Small intestine (tissue), 7 donors: ENCODE measurements around the gene ABCB6. TPM values are rescaled to one million over a fixed set of nuclear protein-coding genes. Genes with fewer than 3 reads are reported as not detected.
A peak's percentile ranks its signal among the peaks of the same experiment; 100 is the strongest.

Experiments used
- DNase-seq, 2 donors: peaks; one replicate each; pipeline versions ENCODE4 v3.0.0 to v3.0.0-alpha.2; 2013
- FAIRE-seq: peaks from 2 replicates; lab custom pipeline; 2012; peaks lifted over from hg19 to GRCh38; lab: Jason Lieb, UNC
- H3K27ac ChIP-seq, 3 donors: one replicate each; pipeline ENCODE4 v1.5.1; 2013; ENCODE audit warnings: low read length in 2 of 3, mild to moderate bottlenecking in 2 of 3, control low read depth in 1 of 3, inconsistent platforms in 1 of 3, low read depth in 1 of 3, moderate library complexity in 1 of 3
- H3K27me3 ChIP-seq, 3 donors: one replicate each; pipeline ENCODE4 v1.6.1; 2013; ENCODE audit warnings: low read length in 3 of 3, inconsistent platforms in 1 of 3; ENCODE audit not compliant: control insufficient read depth in 3 of 3, insufficient read depth in 3 of 3
- H3K36me3 ChIP-seq, 3 donors: one replicate each; pipeline ENCODE4 v1.6.1; 2013; ENCODE audit warnings: low read length in 3 of 3, inconsistent platforms in 1 of 3, low read depth in 1 of 3, mild to moderate bottlenecking in 1 of 3, moderate library complexity in 1 of 3; ENCODE audit not compliant: control insufficient read depth in 3 of 3, insufficient read depth in 2 of 3
- H3K4me1 ChIP-seq, 3 donors: one replicate each; pipeline ENCODE4 v1.6.1; 2013; ENCODE audit warnings: low read length in 2 of 3, inconsistent platforms in 1 of 3, low read depth in 1 of 3, mild to moderate bottlenecking in 1 of 3, moderate library complexity in 1 of 3; ENCODE audit not compliant: control insufficient read depth in 3 of 3, insufficient read depth in 2 of 3
- H3K4me3 ChIP-seq, 3 donors: one replicate each; pipeline ENCODE4 v1.5.1; 2013; ENCODE audit warnings: low read length in 3 of 3, control low read depth in 1 of 3, inconsistent platforms in 1 of 3, low read depth in 1 of 3, mild to moderate bottlenecking in 1 of 3, moderate library complexity in 1 of 3
- H3K9me3 ChIP-seq, 2 donors: one replicate each; pipeline ENCODE4 v1.6.1; 2013; ENCODE audit warnings: low read depth in 1 of 2, low read length in 1 of 2; ENCODE audit not compliant: control insufficient read depth in 2 of 2, insufficient read depth in 1 of 2
- WGBS, 3 donors: extraction: QIAGEN DNeasy Blood & Tissue Kit; methylation state at CpG; one replicate each; pipeline ENCODE4 v1.1.7; 2013; 5-methylcytosine and 5-hydroxymethylcytosine counted together
- polyA plus RNA-seq, 4 donors: library from polyadenylated mRNA; stranded (reverse) in 3 of 4; unstranded in 1 of 4; fragments of 200-250 nt in 3 of 4; fragments of 120-200 nt in 1 of 4; gene quantifications; one replicate each; pipeline versions ENCODE4 v1.2.1 to v1.2.3, GENCODE V29; 2013
- donor health status: healthy with polysubstance abuse.
- donor health status: control.
- donor health status: control.
- donor health status: Bipolar disorder and iron deficiency.
- donor health status: healthy.

Gene ABCB6
- polyA plus RNA-seq, 4 donors: 37.7 to 49.2 (median 43.0) TPM

DNA sequence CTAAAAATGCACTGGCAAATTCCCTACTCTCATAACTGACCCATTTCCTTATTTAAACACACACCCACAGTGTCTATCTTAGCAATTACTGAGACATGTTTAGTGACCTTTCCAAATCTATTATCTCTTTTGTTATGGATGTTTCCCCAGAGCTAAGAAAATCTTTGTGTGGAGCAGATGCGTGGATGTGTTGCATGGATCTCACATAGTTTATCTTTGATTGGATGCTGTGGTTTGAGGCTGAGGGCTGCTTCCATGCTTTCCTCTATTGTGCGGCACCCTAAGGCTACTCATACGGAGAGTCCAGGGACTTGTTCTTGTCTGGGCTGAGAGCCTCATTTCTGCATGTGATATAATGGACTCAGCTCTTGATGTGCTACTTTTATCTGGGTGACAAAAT lies 15.6 kb upstream of the ABCB6 start:
- no peak overlapping the region for H3K27ac ChIP-seq

DNA sequence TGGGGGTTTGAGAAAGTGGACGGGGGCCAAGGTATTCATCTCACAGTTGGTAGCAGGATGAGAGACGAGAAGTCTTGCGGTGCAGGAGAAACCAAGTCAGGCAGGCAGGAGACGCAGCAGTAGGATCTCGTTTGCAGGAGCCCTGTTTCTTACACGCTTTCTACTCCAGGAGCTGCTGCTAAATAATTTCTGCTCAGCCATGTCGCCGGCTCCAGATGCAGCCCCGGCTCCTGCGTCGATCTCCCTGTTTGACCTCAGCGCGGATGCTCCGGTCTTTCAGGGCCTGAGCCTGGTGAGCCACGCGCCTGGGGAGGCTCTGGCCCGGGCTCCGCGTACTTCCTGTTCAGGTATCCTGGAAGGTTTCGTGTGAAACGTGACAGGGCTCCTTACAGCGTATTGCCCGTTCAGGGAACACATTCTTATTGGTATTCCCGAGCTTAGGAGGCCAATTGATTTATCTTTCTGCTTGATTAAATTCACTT lies 11.3 kb upstream of the ABCB6 start:
- 0 to 1% (median 0%) methylated on average over 24 of the region's 24 CpGs for WGBS, 3 donors
- FAIRE-seq: no peak
- H3K27ac ChIP-seq: peak overlapping the region; percentile 85 to 98 (median 87)
- peak overlapping the region; percentile 38 to 85 (median 72) for H3K4me3 ChIP-seq
- no peaks in the 10 kb centered on the region for H3K27me3 ChIP-seq
- H3K9me3 ChIP-seq: no peaks in the 10 kb centered on the region
- H3K36me3 ChIP-seq: peaks cover 14 to 55% (median 27%) of the 10 kb centered on the region in 3 donors
- peak; percentile 72 to 87 for DNase-seq
- peaks cover 5 to 13% (median 10%) of the 10 kb centered on the region in 3 donors for H3K4me1 ChIP-seq

More for the DNA sequence above, 15.6 kb upstream of the ABCB6 start:
- WGBS, 3 donors: 74 to 94% (median 92%) methylated on average over 3 of the region's 3 CpGs
- peaks cover 12 to 58% (median 28%) of the 10 kb centered on the region in 3 donors for H3K36me3 ChIP-seq
- no peak overlapping the region for H3K4me3 ChIP-seq
- H3K9me3 ChIP-seq: no peaks in the 10 kb centered on the region
- no peaks in the 10 kb centered on the region for H3K4me1 ChIP-seq
- H3K27me3 ChIP-seq: no peaks in the 10 kb centered on the region
- FAIRE-seq: no peak
- no peak for DNase-seq

DNA sequence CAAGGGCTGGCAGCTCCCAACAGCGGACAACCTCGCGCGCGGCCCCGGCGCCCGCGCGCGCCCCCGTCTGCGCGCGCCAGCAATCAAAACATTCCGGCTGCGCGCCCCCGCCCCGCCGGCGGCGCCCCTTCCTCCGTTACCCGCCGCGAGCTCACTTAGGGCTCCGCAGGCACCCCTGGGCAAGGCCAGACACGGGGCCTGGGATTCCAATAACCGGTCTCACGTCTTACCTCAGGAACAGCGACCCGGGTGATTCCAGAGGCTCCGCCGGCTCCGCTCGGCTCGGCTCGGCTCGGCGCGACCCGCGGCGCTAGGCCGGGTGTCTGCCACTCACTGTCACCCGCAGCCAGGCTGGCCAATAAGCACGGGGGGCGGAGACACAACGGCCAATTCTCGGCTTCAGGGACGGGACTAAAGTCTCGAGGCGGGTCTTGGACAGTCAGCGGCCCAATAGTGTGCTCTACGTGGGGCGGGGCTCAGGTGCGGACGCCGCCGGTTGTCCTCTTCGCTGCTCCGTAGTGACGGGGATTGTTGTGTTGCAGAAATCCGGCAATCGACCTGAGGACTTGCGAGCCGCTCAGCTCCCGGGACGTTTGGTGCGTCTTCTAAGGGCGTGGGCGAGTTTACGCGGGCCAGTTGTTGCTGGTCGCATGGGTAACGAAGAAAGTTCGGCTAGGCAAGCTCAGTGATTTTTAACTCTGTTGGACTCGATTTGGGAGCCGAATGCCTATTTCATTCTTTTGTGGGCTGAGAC lies 10.7 kb upstream of the ABCB6 start, which contains the start of the genes ANKZF1 and ATG9A:
Gene ANKZF1 (plus strand): TSS at position 502 of the 754 bp plus-strand sequence. CDS start 452 bp downstream, outside the sequence.
Gene ATG9A (minus strand): TSS at position 332 of the 754 bp plus-strand sequence. CDS start 1,612 bp downstream, outside the sequence.
- Histone ChIP-seq H3K4me3 (peak within 1 kb of the TSS; percentile 63 to 85 (median 84)), H3K9me3 (no peaks in the 10 kb centered on the region), H3K4me1 (peaks cover 5 to 13% (median 10%) of the 10 kb centered on the region in 3 donors), H3K36me3 (peaks cover 15 to 55% (median 26%) of the 10 kb centered on the region in 3 donors), H3K27me3 (no peaks in the 10 kb centered on the region), H3K27ac (peak within 1 kb of the TSS; percentile 87 to 98 (median 95))
- 0 to 1% (median 0%) methylated on average over 65 to 80 of the region's 80 CpGs for WGBS, 3 donors
- DNase-seq (peak; percentile 99 to 100), FAIRE-seq (peak; percentile 26)

DNA sequence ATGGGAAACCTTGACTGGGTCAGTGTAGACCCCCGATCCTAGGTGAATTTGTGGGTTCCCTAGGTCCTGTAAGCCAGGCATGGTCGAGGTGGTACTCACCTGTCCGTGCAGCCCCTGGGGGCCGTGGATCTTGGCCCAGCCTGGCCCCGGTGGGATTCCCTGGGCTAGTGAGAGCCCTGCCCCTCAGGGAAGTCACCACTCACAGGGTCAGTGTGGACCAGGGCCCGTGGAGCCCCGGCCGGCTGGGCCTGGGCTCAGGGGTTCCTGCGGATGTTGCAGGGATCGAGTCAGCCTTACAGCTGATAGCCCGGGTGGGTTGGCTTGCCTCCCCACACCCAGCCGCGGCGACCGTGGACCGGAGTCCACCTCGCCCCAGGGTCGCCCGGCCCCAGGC lies 10.2 kb upstream of the ABCB6 start:
- H3K27me3 ChIP-seq: no peaks in the 10 kb centered on the region
- no peak for FAIRE-seq
- H3K27ac ChIP-seq: peak overlapping the region; percentile 86 to 98 (median 95)
- no peak for DNase-seq
- H3K9me3 ChIP-seq: no peaks in the 10 kb centered on the region
- peak overlapping the region; percentile 63 to 85 (median 84) for H3K4me3 ChIP-seq
- peaks cover 5 to 13% (median 10%) of the 10 kb centered on the region in 3 donors for H3K4me1 ChIP-seq
- H3K36me3 ChIP-seq: peaks cover 15 to 57% (median 30%) of the 10 kb centered on the region in 3 donors
- WGBS, 3 donors: 0 to 2% (median 1%) methylated on average over 11 to 19 of the region's 19 CpGs

DNA sequence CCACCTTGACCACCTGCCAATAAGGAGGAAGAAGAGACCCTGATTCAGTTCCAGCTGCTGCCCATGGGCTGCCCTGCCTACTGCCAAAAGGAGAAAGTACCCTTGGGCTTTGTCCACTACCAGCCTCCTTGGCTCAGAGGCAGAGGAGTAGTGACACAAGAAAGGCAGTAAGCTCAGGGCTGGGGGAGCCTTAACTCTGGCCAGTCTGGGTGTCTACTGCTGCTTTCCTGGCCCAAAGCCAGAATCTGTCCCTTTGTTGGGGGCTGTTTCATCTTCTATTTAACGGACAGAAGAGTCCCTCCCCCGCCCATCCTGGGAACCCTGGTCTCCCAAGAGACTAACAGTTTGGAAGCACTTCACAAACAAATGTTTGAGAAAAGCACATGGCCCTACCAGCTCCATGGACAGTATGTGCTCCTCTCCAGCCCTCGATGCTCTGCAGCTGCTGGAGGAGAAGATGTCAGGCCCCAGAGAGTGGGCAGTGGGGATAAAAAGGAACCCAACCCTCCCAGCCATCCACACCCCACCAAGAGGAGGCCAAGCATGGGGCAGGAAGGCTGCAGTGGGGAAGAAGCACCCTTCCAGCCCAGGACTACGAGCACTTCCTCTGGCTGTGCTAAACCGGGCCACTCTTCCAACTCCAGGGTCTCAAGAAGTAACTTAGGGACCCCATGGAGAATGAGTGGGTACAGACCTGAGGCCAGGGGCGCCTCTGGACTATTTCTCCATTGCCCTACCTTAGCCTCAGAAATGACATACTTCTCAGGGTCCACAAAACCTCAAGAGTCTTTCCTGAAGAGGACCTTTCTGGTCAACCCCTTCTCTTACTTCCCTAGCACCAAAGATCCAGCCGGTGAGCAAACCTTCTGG lies 9.5 kb upstream of the ABCB6 start:
- FAIRE-seq (no peak), DNase-seq (no peak)
- peaks cover 5 to 13% (median 10%) of the 10 kb centered on the region in 3 donors for H3K4me1 ChIP-seq
- peak overlapping the region; percentile 86 to 98 (median 95) for H3K27ac ChIP-seq
- peak overlapping the region; percentile 63 to 85 (median 84) for H3K4me3 ChIP-seq
- H3K27me3 ChIP-seq: no peaks in the 10 kb centered on the region
- H3K36me3 ChIP-seq: peaks cover 12 to 58% (median 32%) of the 10 kb centered on the region in 3 donors
- no peaks in the 10 kb centered on the region for H3K9me3 ChIP-seq
- WGBS, 3 donors: 31 to 40% (median 36%) methylated on average over 7 of the region's 7 CpGs

DNA sequence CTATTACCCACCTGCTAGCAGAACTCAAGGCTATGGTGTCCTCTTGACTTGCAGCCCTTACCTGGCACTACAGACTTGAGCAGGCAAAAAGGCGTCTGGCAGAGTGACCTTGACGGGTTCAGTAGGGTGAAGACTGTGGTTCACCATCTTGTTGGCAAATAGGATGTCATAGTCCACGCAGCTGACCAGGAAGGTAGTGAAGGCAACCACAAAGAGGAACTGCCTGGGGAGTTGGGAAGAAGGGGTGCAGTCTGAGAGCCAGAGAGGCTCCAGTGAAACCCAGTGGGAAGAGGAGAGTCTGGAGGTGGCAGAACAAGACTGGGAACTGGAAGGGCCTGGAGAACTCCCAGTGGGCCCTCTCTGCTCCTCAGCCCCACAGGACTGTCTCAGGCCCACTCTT lies 6.6 kb upstream of the ABCB6 start:
- Histone ChIP-seq H3K36me3 (peaks cover 14 to 72% (median 32%) of the 10 kb centered on the region in 3 donors), H3K27me3 (no peaks in the 10 kb centered on the region), H3K9me3 (no peaks in the 10 kb centered on the region), H3K27ac (no peak overlapping the region), H3K4me1 (peaks cover 5 to 13% (median 10%) of the 10 kb centered on the region in 3 donors), H3K4me3 (no peak overlapping the region)
- FAIRE-seq (no peak), DNase-seq (no peak)
- WGBS, 3 donors: 77 to 84% (median 80%) methylated on average over 3 of the region's 3 CpGs

DNA sequence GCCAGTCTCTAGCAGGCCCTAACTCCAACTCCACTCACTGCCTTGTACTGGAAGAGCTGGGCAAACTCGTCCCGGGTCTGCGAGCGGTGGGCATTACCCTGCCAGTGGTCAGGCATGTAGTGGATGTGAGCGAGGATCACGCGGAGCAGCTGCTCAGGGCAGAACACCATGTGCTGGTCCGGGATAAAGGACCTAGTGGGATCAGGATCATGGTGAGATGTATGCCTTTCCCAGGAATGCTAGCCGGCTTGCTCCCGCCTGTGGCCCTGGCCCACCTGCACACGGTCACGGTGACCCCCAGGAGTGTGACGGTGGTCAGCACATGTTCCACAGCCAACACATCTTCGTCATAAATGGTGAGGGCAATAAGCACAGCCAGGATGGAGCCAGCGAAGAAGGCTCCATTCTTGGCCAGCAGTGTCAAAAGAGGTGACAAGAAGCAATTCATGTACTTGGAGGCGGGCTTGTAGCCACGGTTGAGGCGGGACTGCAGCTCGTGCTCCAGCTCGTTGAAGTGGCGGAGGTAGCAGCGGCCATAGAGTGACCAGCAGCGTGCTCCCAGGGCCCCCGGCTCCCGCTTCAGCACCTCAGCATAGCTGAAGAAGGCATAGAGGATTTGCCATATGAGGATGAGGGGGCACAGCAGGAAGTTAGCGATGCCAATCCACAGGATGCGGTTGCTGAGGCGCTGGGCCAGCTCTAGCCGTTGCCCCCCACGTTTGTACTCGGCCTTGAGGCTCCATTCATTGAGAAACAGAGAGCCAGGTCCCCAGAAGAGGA lies 5.3 kb upstream of the ABCB6 start:
- H3K9me3 ChIP-seq: no peaks in the 10 kb centered on the region
- H3K4me1 ChIP-seq: peaks cover 8 to 23% (median 15%) of the 10 kb centered on the region in 3 donors
- DNase-seq (no peak), FAIRE-seq (no peak)
- no peak overlapping the region for H3K4me3 ChIP-seq
- H3K36me3 ChIP-seq: peaks cover 14 to 85% (median 34%) of the 10 kb centered on the region in 3 donors
- H3K27ac ChIP-seq: no peak overlapping the region
- no peaks in the 10 kb centered on the region for H3K27me3 ChIP-seq
- WGBS, 3 donors: 95 to 97% (median 95%) methylated on average over 29 to 31 of the region's 31 CpGs
